ENCODE results near the gene CACFD1.

CACFD1 gene

GRCh38 chr9:133516961-133517350, 57.2 kb downstream of the CACFD1 start:
- Histone ChIP-seq H3K36me3 (no peaks in the 10 kb centered on the region), H3K4me3 (no peak overlapping the region), H3K4me2 (no peak overlapping the region), H3K27me3 (no peaks in the 10 kb centered on the region), H3K4me1 (peaks cover 0 to 26% (median 9%) of the 10 kb centered on the region in 10 experiments; a peak in 16 of 20 replicates), H3K9ac (no peak overlapping the region), H3K9me3 (replicated peaks in 1 of 11) (no peaks in the 10 kb centered on the region), H3K27ac (no peak overlapping the region), H4K20me1 (peaks cover 0 to 7% (median 0%) of the 10 kb centered on the region in 11 experiments; a peak in 2 of 22 replicates)
- no peak for TF ChIP-seq Cebpa-rat (IDR thresholded peaks at IDR 0.05)

- H3K9ac ChIP-seq: no peak overlapping the region
- no peak overlapping the region for H3K4me2 ChIP-seq
- TF ChIP-seq Cebpa-rat (IDR thresholded peaks at IDR 0.05): no peak
- no peaks in the 10 kb centered on the region for H3K27me3 ChIP-seq
- no peak overlapping the region for H3K4me3 ChIP-seq
- peaks cover 0 to 8% (median 0%) of the 10 kb centered on the region in 11 experiments; a peak in 3 of 22 replicates for H4K20me1 ChIP-seq
- H3K36me3 ChIP-seq: no peaks in the 10 kb centered on the region
- H3K9me3 ChIP-seq (replicated peaks in 1 of 11): no peaks in the 10 kb centered on the region
- H3K27ac ChIP-seq: no peak overlapping the region
- peaks cover 7 to 33% (median 17%) of the 10 kb centered on the region in 10 experiments; a peak in 18 of 20 replicates for H3K4me1 ChIP-seq
These were observed 57.9 kb downstream of the CACFD1 start for GRCh38 chr9:133517711-133518110.

- TF ChIP-seq Cebpa-rat (IDR thresholded peaks at IDR 0.05): no peak
- Histone ChIP-seq H3K4me2 (no peak overlapping the region), H4K20me1 (peaks cover 0 to 10% (median 0%) of the 10 kb centered on the region in 11 experiments; a peak in 3 of 22 replicates), H3K9ac (no peak overlapping the region), H3K4me3 (no peak overlapping the region), H3K27ac (no peak overlapping the region), H3K9me3 (replicated peaks in 1 of 11) (no peaks in the 10 kb centered on the region), H3K4me1 (peaks cover 8 to 38% (median 22%) of the 10 kb centered on the region in 10 experiments; a peak in 18 of 20 replicates), H3K27me3 (no peaks in the 10 kb centered on the region), H3K36me3 (no peaks in the 10 kb centered on the region)
These were observed 58.4 kb downstream of the CACFD1 start for GRCh38 chr9:133518200-133518599.

- peaks cover 8 to 38% (median 22%) of the 10 kb centered on the region in 10 experiments; a peak in 18 of 20 replicates for H3K4me1 ChIP-seq
- peaks cover 0 to 10% (median 0%) of the 10 kb centered on the region in 11 experiments; a peak in 3 of 22 replicates for H4K20me1 ChIP-seq
- no peaks in the 10 kb centered on the region for H3K27me3 ChIP-seq
- no peak overlapping the region for H3K4me2 ChIP-seq
- TF ChIP-seq Cebpa-rat (IDR thresholded peaks at IDR 0.05): no peak
- no peaks in the 10 kb centered on the region for H3K9me3 ChIP-seq (replicated peaks in 1 of 11)
- H3K4me3 ChIP-seq: no peak overlapping the region
- H3K9ac ChIP-seq: no peak overlapping the region
- no peaks in the 10 kb centered on the region for H3K36me3 ChIP-seq
- no peak overlapping the region for H3K27ac ChIP-seq
These were observed 59.1 kb downstream of the CACFD1 start for GRCh38 chr9:133518706-133519449.

GRCh38 chr9:133519693-133520092, 59.9 kb downstream of the CACFD1 start:
- H3K9me3 ChIP-seq (replicated peaks in 1 of 11): no peaks in the 10 kb centered on the region
- H3K4me2 ChIP-seq: no peak overlapping the region
- H3K27ac ChIP-seq: no peak overlapping the region
- no peaks in the 10 kb centered on the region for H3K27me3 ChIP-seq
- H3K36me3 ChIP-seq: no peaks in the 10 kb centered on the region
- no peak for TF ChIP-seq Cebpa-rat (IDR thresholded peaks at IDR 0.05)
- no peak overlapping the region for H3K9ac ChIP-seq
- H3K4me3 ChIP-seq: no peak overlapping the region
- peaks cover 0 to 10% (median 0%) of the 10 kb centered on the region in 11 experiments; a peak in 3 of 22 replicates for H4K20me1 ChIP-seq
- H3K4me1 ChIP-seq: peaks cover 8 to 36% (median 20%) of the 10 kb centered on the region in 10 experiments; a peak in 18 of 20 replicates

GRCh38 chr9:133520121-133520835, 60.5 kb downstream of the CACFD1 start:
- H3K9ac ChIP-seq: no peak overlapping the region
- H3K27ac ChIP-seq: no peak overlapping the region
- no peak for TF ChIP-seq Cebpa-rat (IDR thresholded peaks at IDR 0.05)
- peaks cover 8 to 32% (median 19%) of the 10 kb centered on the region in 10 experiments; a peak in 18 of 20 replicates for H3K4me1 ChIP-seq
- no peaks in the 10 kb centered on the region for H3K27me3 ChIP-seq
- no peaks in the 10 kb centered on the region for H3K36me3 ChIP-seq
- H3K4me2 ChIP-seq: peak overlapping the region in 1 of 11 experiments; percentile 24; a peak in 1 of 22 replicates
- peaks cover 0 to 10% (median 0%) of the 10 kb centered on the region in 11 experiments; a peak in 3 of 22 replicates for H4K20me1 ChIP-seq
- no peak overlapping the region for H3K4me3 ChIP-seq
- no peaks in the 10 kb centered on the region for H3K9me3 ChIP-seq (replicated peaks in 1 of 11)
